A673 (cell line): Measurements from ENCODE around the gene WFDC12. TPM values are rescaled to one million over a fixed set of nuclear protein-coding genes. Genes with fewer than 3 reads are reported as not detected.

Experiments used
- BruUV-seq: library from RNA; stranded (reverse); fragments of 400-500 nt; replicated peaks from 2 replicates; lab custom pipeline; 2021; lab: Mats Ljungman, UMichigan
- CTCF ChIA-PET: fragments of 300-600 bp; sonication (Branson Sonifier 250); formaldehyde crosslinking; loops from one replicate; lab custom pipeline; 2022; ENCODE audit warnings: antibody characterized with exemption; lab: Charles Lee
- POLR2A ChIA-PET: fragments of 300-600 bp; sonication (Branson Sonifier 250); formaldehyde crosslinking; loops from one replicate; lab custom pipeline; 2022; ENCODE audit warnings: antibody characterized with exemption; ENCODE audit not compliant: low non-redundant PET; lab: Charles Lee
- DNase-seq: peaks from one replicate; pipeline ENCODE4 v3.0.0-alpha.2; 2015; ENCODE audit warnings: low spot score
- H3K27ac ChIP-seq: fragments of 200-600 bp; sonication (generic); 2 replicates; pipeline ENCODE4 v1.5.1; 2016; ENCODE audit warnings: mixed run types, low read depth, mild to moderate bottlenecking, mixed read lengths, antibody characterized with exemption, low read length; ENCODE audit not compliant: poor library complexity, severe bottlenecking
- H3K27me3 ChIP-seq: fragments of 200-600 bp; sonication (generic); replicated peaks from 2 replicates; pipeline ENCODE4 v1.6.1; 2017; ENCODE audit warnings: mixed run types, low read depth, mild to moderate bottlenecking, mixed read lengths, antibody characterized with exemption, low read length; ENCODE audit not compliant: insufficient read depth, poor library complexity
- H3K36me3 ChIP-seq: fragments of 200-600 bp; sonication (generic); 2 replicates; pipeline ENCODE4 v1.6.1; 2016; ENCODE audit warnings: mixed run types, mild to moderate bottlenecking, mixed read lengths, antibody characterized with exemption, low read length; ENCODE audit not compliant: insufficient read depth, poor library complexity, severe bottlenecking
- H3K4me1 ChIP-seq: fragments of 200-600 bp; sonication (generic); 2 replicates; pipeline ENCODE4 v1.6.1; 2017; ENCODE audit warnings: mixed run types, mild to moderate bottlenecking, mixed read lengths, antibody characterized with exemption, low read length; ENCODE audit not compliant: insufficient read depth, poor library complexity, severe bottlenecking
- H3K4me3 ChIP-seq: fragments of 200-600 bp; sonication (generic); 2 replicates; pipeline ENCODE4 v1.5.1; 2016; ENCODE audit warnings: low read depth, mixed run types, mild to moderate bottlenecking, mixed read lengths, low read length; ENCODE audit not compliant: poor library complexity, severe bottlenecking
- H3K9me3 ChIP-seq: fragments of 200-600 bp; sonication (generic); 2 replicates; pipeline ENCODE4 v1.6.1; 2016; ENCODE audit warnings: mixed run types, low read depth, mild to moderate bottlenecking, mixed read lengths, antibody characterized with exemption, low read length; ENCODE audit not compliant: poor library complexity, severe bottlenecking
- CTCF ChIP-seq: fragments of 300-800, 200-600 bp; sonication (generic); conservative IDR thresholded peaks from 2 replicates; pipeline ENCODE4 v1.5.1; 2017; ENCODE audit warnings: low read depth, mild to moderate bottlenecking, antibody characterized with exemption, low read length, moderate library complexity, mixed read lengths
- EZH2 ChIP-seq: fragments of 200-600 bp; sonication (generic); IDR thresholded peaks from 2 replicates; pipeline ENCODE4 v1.6.1; 2017; ENCODE audit warnings: borderline replicate concordance, low read depth, mild to moderate bottlenecking, mixed read lengths, antibody characterized with exemption, low read length; ENCODE audit not compliant: poor library complexity, severe bottlenecking
- intact Hi-C: fragments of 100-400 bp; cut with micrococcal nuclease; formaldehyde crosslinking; loops from one replicate; pipeline ENCODE4 v1.10.0; 2022; ENCODE audit not compliant: unreplicated experiment
- total RNA-seq: library from RNA; stranded (reverse); gene quantifications from 2 replicates; pipeline ENCODE4 v1.2.3, GENCODE V29; 2021

WFDC12 gene
- total RNA-seq, 1 experiment from 2014 or later, result not detected

GRCh38 chr20:45088247-45088646, 36.0 kb downstream of the WFDC12 start:
- H3K36me3 ChIP-seq, result no peaks in the 10 kb centered on the region
- BruUV-seq, result no TSS peak
- H3K9me3 ChIP-seq, result no peaks in the 10 kb centered on the region
- H3K27ac ChIP-seq, result no peak overlapping the region
- ChIA-PET CTCF (no interaction called here), POLR2A (no interaction called here)
- H3K27me3 ChIP-seq, result no peaks in the 10 kb centered on the region
- H3K4me1 ChIP-seq, result no peaks in the 10 kb centered on the region
- intact Hi-C loops, result no loop called here
- no peak for DNase-seq
- H3K4me3 ChIP-seq, result no peak overlapping the region
- TF ChIP-seq CTCF, result no peak
- TF ChIP-seq EZH2, result no peak

GRCh38 chr20:45087814-45088213, 36.5 kb downstream of the WFDC12 start:
- no peaks in the 10 kb centered on the region for H3K4me1 ChIP-seq
- H3K9me3 ChIP-seq, result no peaks in the 10 kb centered on the region
- no peaks in the 10 kb centered on the region for H3K36me3 ChIP-seq
- TF ChIP-seq EZH2 (no peak), CTCF (no peak)
- DNase-seq, result no peak
- no peak overlapping the region for H3K27ac ChIP-seq
- POLR2A ChIA-PET, result no interaction called here
- BruUV-seq, result no TSS peak
- H3K4me3 ChIP-seq, result no peak overlapping the region
- H3K27me3 ChIP-seq, result no peaks in the 10 kb centered on the region
- CTCF ChIA-PET, result no interaction called here
- intact Hi-C loops, result no loop called here

GRCh38 chr20:45087097-45087790, 37.0 kb downstream of the WFDC12 start:
- DNase-seq, result no peak
- Histone ChIP-seq H3K4me1 (no peaks in the 10 kb centered on the region), H3K36me3 (no peaks in the 10 kb centered on the region), H3K27ac (no peak overlapping the region), H3K27me3 (no peaks in the 10 kb centered on the region), H3K9me3 (no peaks in the 10 kb centered on the region), H3K4me3 (no peak overlapping the region)
- intact Hi-C loops, result no loop called here
- ChIA-PET POLR2A (no interaction called here), CTCF (no interaction called here)
- no peak for TF ChIP-seq CTCF
- no peak for TF ChIP-seq EZH2
- BruUV-seq, result no TSS peak
